Measurements from ENCODE around the gene MLXIPL. TPM values are rescaled to one million over a fixed set of nuclear protein-coding genes. Genes with fewer than 3 reads are reported as not detected.

The MLXIPL gene
- total and polyA plus RNA-seq, 2 donors (not counting 3 experiments of a cell fraction or from before 2014, with no cell fraction given), result not detected

DNA sequence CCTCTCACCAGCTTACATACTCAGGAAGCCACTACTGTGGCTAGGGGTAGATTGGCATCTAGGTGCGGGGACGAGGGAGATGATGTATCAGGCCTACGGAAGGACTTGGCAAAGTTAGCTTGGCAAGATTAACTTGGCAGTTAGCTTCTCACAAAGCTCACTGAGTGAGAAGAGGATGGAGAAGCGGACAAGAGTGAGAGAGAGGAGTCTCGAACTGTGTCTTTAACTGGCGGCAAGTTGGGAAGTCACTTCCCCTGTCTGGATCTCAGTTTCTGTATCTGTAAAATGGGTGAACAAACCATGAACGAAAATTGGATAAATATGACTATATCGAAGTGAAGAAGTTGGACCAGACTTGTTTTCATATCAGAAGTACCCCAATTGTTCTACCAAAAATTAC, 9.5 kb upstream of the MLXIPL start:
- H3K79me2 ChIP-seq (ENCODE audit: control insufficient read depth, insufficient read depth, low read length), result no peaks in the 10 kb centered on the region
- H3K27ac ChIP-seq (ENCODE audit: insufficient read depth, low read depth, low read length), result no peak overlapping the region
- dilution Hi-C loops (cut with MboI; ENCODE audit: extremely low pct_ligation_motif_present, low sequenced_read_pairs) (no loop called here), intact Hi-C loops (cut with micrococcal nuclease) (no loop called here)
- H4K20me1 ChIP-seq (replicated peaks; ENCODE audit: control insufficient read depth, extremely low read depth, insufficient read depth, low read length), result no peaks in the 10 kb centered on the region
- ChIA-PET POLR2A (no interaction called here), CTCF (interaction anchor here (1.3 kb wide), 1 partner anchor 27 kb away, joined by 5 read pairs; no protein-coding TSS in a partner anchor)
- H3K4me2 ChIP-seq (ENCODE audit: insufficient read depth, low read length), result no peak overlapping the region
- BruUV-seq (replicated peaks), result no TSS peak
- H3K4me1 ChIP-seq (ENCODE audit: control insufficient read depth, extremely low read depth, insufficient read depth, low read length), result no peaks in the 10 kb centered on the region
- TF ChIP-seq GATA2 (IDR thresholded peaks at IDR 0.05; ENCODE audit: insufficient read depth, insufficient read length, low read depth, low read length), result no peak
- no peaks in the 10 kb centered on the region for H3K9me3 ChIP-seq (replicated peaks; ENCODE audit: control insufficient read depth, insufficient read depth, low read length)
- no peak overlapping the region for H3K9ac ChIP-seq (replicated peaks; ENCODE audit: extremely low read depth, insufficient read depth, low read length)
- no peak overlapping the region for H2AFZ ChIP-seq (ENCODE audit: low read depth, low read length)
- H3K36me3 ChIP-seq (ENCODE audit: control insufficient read depth in 2 of 2, extremely low read depth in 1 of 2, insufficient read depth in 2 of 2, low read length in 2 of 2), result no peaks in the 10 kb centered on the region
- no peak for DNase-seq (ENCODE audit: low read depth, low spot score)
- peaks cover 0 to 7% of the 10 kb centered on the region in 2 experiments for H3K27me3 ChIP-seq (ENCODE audit: control insufficient read depth in 2 of 2, insufficient read depth in 2 of 2, low read length in 2 of 2)
- no peak overlapping the region for H3K4me3 ChIP-seq (replicated peaks in 1 of 3; ENCODE audit: insufficient read depth in 1 of 3, low read depth in 1 of 3, low read length in 3 of 3)
- FAIRE-seq, result no peak
- no peaks in the 10 kb centered on the region for H3K9me1 ChIP-seq (replicated peaks; ENCODE audit: control insufficient read depth, extremely low read depth, insufficient read depth, low read length)

- Histone ChIP-seq H3K4me2 (ENCODE audit: insufficient read depth, low read length) (no peak overlapping the region), H3K4me1 (ENCODE audit: control insufficient read depth, extremely low read depth, insufficient read depth, low read length) (no peaks in the 10 kb centered on the region), H3K4me3 (replicated peaks in 1 of 3; ENCODE audit: insufficient read depth in 1 of 3, low read depth in 1 of 3, low read length in 3 of 3) (no peak overlapping the region), H3K36me3 (ENCODE audit: control insufficient read depth in 2 of 2, extremely low read depth in 1 of 2, insufficient read depth in 2 of 2, low read length in 2 of 2) (no peaks in the 10 kb centered on the region), H3K9me3 (replicated peaks; ENCODE audit: control insufficient read depth, insufficient read depth, low read length) (no peaks in the 10 kb centered on the region), H3K79me2 (ENCODE audit: control insufficient read depth, insufficient read depth, low read length) (no peaks in the 10 kb centered on the region), H3K27me3 (ENCODE audit: control insufficient read depth in 2 of 2, insufficient read depth in 2 of 2, low read length in 2 of 2) (peaks cover 0 to 9% of the 10 kb centered on the region in 2 experiments), H2AFZ (ENCODE audit: low read depth, low read length) (no peak overlapping the region), H3K9me1 (replicated peaks; ENCODE audit: control insufficient read depth, extremely low read depth, insufficient read depth, low read length) (no peaks in the 10 kb centered on the region), H3K9ac (replicated peaks; ENCODE audit: extremely low read depth, insufficient read depth, low read length) (no peak overlapping the region), H3K27ac (ENCODE audit: insufficient read depth, low read depth, low read length) (no peak overlapping the region), H4K20me1 (replicated peaks; ENCODE audit: control insufficient read depth, extremely low read depth, insufficient read depth, low read length) (no peaks in the 10 kb centered on the region)
- intact Hi-C loops (cut with micrococcal nuclease), result no loop called here
- ChIA-PET POLR2A (no interaction called here), CTCF (interaction anchor here (1.3 kb wide), 1 partner anchor 27 kb away, joined by 5 read pairs; no protein-coding TSS in a partner anchor)
- FAIRE-seq (no peak), DNase-seq (ENCODE audit: low read depth, low spot score) (no peak)
- no TSS peak for BruUV-seq (replicated peaks)
- dilution Hi-C loops (cut with MboI; ENCODE audit: extremely low pct_ligation_motif_present, low sequenced_read_pairs), result no loop called here
- TF ChIP-seq, protein P1, sequence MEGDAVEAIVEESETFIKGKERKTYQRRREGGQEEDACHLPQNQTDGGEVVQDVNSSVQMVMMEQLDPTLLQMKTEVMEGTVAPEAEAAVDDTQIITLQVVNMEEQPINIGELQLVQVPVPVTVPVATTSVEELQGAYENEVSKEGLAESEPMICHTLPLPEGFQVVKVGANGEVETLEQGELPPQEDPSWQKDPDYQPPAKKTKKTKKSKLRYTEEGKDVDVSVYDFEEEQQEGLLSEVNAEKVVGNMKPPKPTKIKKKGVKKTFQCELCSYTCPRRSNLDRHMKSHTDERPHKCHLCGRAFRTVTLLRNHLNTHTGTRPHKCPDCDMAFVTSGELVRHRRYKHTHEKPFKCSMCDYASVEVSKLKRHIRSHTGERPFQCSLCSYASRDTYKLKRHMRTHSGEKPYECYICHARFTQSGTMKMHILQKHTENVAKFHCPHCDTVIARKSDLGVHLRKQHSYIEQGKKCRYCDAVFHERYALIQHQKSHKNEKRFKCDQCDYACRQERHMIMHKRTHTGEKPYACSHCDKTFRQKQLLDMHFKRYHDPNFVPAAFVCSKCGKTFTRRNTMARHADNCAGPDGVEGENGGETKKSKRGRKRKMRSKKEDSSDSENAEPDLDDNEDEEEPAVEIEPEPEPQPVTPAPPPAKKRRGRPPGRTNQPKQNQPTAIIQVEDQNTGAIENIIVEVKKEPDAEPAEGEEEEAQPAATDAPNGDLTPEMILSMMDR (IDR thresholded peaks at IDR 0.05; ENCODE audit: extremely low read depth in 1 of 2, insufficient read depth in 1 of 2, low read depth in 1 of 2, low read length in 2 of 2), result no peak
- TF ChIP-seq GATA2 (IDR thresholded peaks at IDR 0.05; ENCODE audit: insufficient read depth, insufficient read length, low read depth, low read length) (no peak), EZH2 (IDR thresholded peaks at IDR 0.05; ENCODE audit: borderline replicate concordance, low read depth, low read length, severe bottlenecking) (no peak), FOS (IDR thresholded peaks at IDR 0.05; ENCODE audit: borderline replicate concordance, insufficient read depth, low read length) (no peak), POLR2A (IDR thresholded peaks at IDR 0.05; ENCODE audit: low read depth, low read length) (no peak)
- TF ChIP-seq, protein P2, sequence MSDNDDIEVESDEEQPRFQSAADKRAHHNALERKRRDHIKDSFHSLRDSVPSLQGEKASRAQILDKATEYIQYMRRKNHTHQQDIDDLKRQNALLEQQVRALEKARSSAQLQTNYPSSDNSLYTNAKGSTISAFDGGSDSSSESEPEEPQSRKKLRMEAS (IDR thresholded peaks at IDR 0.05; ENCODE audit: insufficient read depth, insufficient read length), result no peak
Observed at GRCh38 chr7:73633323-73633722, 9.0 kb upstream of the MLXIPL start.

All from endothelial cell of umbilical vein (primary cell).